ENCODE results near the gene GRB10. TPM values are rescaled to one million over a fixed set of nuclear protein-coding genes. Genes with fewer than 3 reads are reported as not detected.

GRB10 gene
- total RNA-seq, 2 experiments from 2014 or later = 6.3 to 6.6 TPM

DNA sequence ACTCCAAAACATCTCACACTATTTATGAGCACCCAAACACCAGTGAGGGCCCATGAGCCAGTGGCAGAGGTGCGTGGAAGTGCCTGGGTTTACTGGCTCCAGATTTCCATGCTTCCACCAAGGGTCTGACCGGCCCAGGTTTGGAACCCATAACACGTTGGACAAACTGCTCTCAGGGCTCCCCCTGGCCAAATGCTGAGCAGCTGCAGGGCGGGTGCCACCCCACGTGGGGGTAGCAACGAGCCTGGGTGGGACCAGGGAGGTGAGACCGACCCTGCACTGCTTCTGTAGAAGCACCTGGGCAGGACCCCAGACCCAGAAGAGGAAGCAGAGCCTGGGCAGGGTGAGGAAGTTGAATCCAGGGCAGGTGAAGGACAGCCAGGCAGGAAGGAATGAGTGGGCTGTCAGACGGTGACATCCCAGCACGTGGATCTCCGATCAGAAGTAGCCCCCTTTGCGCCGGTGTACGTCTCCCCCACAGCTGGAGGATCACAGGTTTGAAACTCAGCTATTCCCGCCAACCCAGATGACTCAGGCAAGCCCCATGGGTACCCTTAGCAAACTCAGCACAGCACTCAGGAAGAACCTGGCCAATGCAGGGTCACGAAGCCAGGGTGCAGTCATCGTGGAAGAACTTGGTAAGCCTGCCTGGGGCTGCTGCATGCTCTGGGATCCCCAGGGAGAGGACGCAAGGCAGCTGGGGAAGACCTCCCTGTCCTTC lies 117.1 kb downstream of the GRB10 start:
- Mint-ChIP-seq H3K27ac (peak overlapping the region; percentile 56), H3K4me1 (ENCODE audit: low read depth) (peaks cover 59% of the 10 kb centered on the region)
- CTCF ChIA-PET = interaction anchor here (0.7 to 1.3 kb wide), 3 partner anchors 14 to 573 kb away, joined by 3 to 4 read pairs (median 3); partner anchors contain the start of gene ZPBP

DNA sequence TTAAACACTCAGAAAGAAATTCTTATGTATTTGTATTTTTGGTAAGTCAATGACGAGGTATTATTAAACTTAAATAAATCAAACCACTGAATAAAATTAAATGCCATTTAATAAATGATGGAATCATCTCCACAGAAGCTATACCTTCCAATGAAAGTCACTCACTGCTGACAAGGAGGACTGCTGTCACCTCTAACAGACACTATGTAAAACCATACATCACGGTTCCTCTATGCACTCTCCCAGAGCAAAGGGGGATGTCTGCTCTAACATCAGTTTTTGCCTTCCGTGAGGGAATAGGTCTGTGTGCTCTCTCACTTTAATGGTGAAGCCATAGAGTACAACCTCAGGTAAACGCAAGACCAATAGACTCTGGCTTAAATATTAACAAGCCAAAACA lies 117.8 kb downstream of the GRB10 start:
- DNase-seq (no peak), ATAC-seq (no peak)
- ChIA-PET POLR2A (no interaction called here), CTCF (interaction anchor here (0.7 to 6.2 kb wide), 2 partner anchors 49 to 197 kb away, joined by 3 to 30 read pairs; no protein-coding TSS in a partner anchor)
- H3K36me3 Mint-ChIP-seq (ENCODE audit: low read depth) = peaks cover 7% of the 10 kb centered on the region
- peaks cover 65% of the 10 kb centered on the region for H3K4me1 Mint-ChIP-seq (ENCODE audit: low read depth)
- H3K9me3 Mint-ChIP-seq (ENCODE audit: insufficient read depth) = no peaks in the 10 kb centered on the region
- no peaks in the 10 kb centered on the region for H3K27me3 Mint-ChIP-seq (ENCODE audit: low read depth)
- H3K4me3 Mint-ChIP-seq = no peak overlapping the region
- peak overlapping the region; percentile 86 for H3K27ac Mint-ChIP-seq

More for the DNA sequence above, 117.1 kb downstream of the GRB10 start:
- Mint-ChIP-seq H3K9me3 (ENCODE audit: insufficient read depth) (no peaks in the 10 kb centered on the region), H3K36me3 (ENCODE audit: low read depth) (peaks cover 4% of the 10 kb centered on the region), H3K4me3 (no peak overlapping the region), H3K27me3 (ENCODE audit: low read depth) (no peaks in the 10 kb centered on the region)
- ATAC-seq (no peak), DNase-seq (no peak)
- POLR2A ChIA-PET = no interaction called here

DNA sequence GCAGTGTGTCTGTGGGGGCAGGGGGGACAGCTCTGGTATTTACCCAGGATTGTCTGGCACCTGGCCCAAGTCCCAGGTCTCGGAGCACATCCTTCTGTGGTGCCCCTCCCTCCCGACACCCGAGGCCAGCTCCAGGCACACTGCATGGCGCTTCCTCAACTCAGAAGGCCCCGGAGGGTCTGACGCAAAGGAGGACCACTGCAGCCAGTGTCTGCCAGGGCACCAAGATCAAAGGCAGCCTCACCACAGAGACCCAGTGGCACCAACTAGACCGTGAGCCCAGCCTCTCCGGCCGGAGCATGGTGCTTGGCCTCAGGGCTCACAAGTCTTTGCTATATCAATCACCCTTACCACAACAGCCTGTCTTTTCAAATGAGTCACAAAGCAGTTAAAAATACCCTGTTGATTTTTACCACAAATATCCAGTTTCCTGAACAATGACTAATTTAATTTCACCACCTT lies 118.2 kb downstream of the GRB10 start:
- Mint-ChIP-seq H3K9me3 (ENCODE audit: insufficient read depth) (no peaks in the 10 kb centered on the region), H3K27ac (peak overlapping the region; percentile 86), H3K36me3 (ENCODE audit: low read depth) (peaks cover 7% of the 10 kb centered on the region), H3K27me3 (ENCODE audit: low read depth) (no peaks in the 10 kb centered on the region), H3K4me3 (peak overlapping the region; percentile 43), H3K4me1 (ENCODE audit: low read depth) (peaks cover 69% of the 10 kb centered on the region)
- peak; percentile 32 for DNase-seq
- ATAC-seq = peak; percentile 25
- ChIA-PET CTCF (interaction anchor here (0.7 to 6.2 kb wide), 2 partner anchors 49 to 196 kb away, joined by 3 to 30 read pairs; no protein-coding TSS in a partner anchor), POLR2A (no interaction called here)

DNA sequence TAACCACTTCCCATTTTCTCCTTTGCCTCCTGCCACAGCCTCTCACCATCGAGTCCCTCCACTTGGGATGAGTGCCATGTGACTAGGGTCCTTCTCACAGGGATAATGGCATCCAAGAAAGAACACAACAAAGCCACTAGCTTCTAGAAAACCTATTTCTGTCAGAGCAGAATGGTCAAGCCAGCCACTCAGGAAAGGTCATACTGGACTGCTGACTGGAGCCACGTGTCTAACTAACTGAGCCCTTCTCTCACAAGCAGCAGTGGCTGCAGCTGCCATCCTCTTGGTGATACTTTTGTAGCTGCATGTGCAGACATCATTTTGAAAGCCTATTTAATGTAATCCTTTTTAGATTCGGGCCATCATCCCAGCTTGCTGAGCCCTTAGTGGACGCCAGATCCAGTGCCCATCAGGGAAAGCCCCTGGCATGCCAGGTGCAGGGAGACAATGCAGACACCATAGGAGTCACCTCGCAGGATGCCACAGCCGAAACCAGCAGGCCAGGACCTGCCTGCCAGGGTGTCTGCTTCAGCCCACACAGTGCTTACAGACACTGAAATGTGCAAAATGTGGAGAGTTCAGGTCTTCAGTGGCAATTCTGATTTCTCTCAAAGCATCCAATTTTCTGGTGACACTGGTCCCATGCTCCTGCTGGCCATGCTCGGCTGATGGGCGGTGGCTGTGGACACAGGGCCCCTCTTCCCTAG lies 119.1 kb downstream of the GRB10 start:
- ATAC-seq (no peak), DNase-seq (no peak)
- H3K27me3 Mint-ChIP-seq (ENCODE audit: low read depth) = no peaks in the 10 kb centered on the region
- H3K4me1 Mint-ChIP-seq (ENCODE audit: low read depth) = peaks cover 79% of the 10 kb centered on the region
- H3K27ac Mint-ChIP-seq = peak overlapping the region; percentile 86
- no peaks in the 10 kb centered on the region for H3K9me3 Mint-ChIP-seq (ENCODE audit: insufficient read depth)
- peaks cover 7% of the 10 kb centered on the region for H3K36me3 Mint-ChIP-seq (ENCODE audit: low read depth)
- POLR2A ChIA-PET = no interaction called here
- no peak overlapping the region for H3K4me3 Mint-ChIP-seq
- CTCF ChIA-PET = interaction anchor here (1.9 to 6.2 kb wide), 4 partner anchors 16 to 499 kb away, joined by 6 to 30 read pairs (median 18); no protein-coding TSS in a partner anchor

DNA sequence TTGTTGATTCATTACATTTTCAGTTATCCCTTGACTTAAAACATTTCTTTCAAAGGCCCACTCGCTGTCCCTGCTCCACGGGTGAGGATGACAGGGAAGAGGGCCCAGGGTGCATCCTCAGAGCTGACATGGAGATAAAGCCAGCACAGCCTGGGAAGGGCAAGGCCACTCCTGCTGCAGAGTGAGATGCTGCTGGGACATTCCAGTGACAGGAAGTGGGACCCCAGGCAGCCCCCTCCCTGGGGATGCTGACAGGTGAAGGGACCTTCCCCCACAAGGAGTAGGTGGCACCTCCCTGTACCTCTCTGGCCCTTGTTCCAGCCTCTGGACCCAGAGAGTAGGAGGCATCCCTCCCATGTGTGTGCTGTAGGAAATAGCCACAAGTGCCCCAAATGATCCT lies 119.7 kb downstream of the GRB10 start:
- Mint-ChIP-seq H3K4me3 (peak overlapping the region; percentile 75), H3K27me3 (ENCODE audit: low read depth) (no peaks in the 10 kb centered on the region), H3K4me1 (ENCODE audit: low read depth) (peaks cover 81% of the 10 kb centered on the region), H3K27ac (peak overlapping the region; percentile 86), H3K9me3 (ENCODE audit: insufficient read depth) (no peaks in the 10 kb centered on the region), H3K36me3 (ENCODE audit: low read depth) (peaks cover 7% of the 10 kb centered on the region)
- CTCF ChIA-PET = interaction anchor here (1.0 to 6.2 kb wide), 8 partner anchors 9 to 500 kb away, joined by 3 to 30 read pairs (median 6); no protein-coding TSS in a partner anchor
- DNase-seq (no peak), ATAC-seq (no peak)
- POLR2A ChIA-PET = no interaction called here

DNA sequence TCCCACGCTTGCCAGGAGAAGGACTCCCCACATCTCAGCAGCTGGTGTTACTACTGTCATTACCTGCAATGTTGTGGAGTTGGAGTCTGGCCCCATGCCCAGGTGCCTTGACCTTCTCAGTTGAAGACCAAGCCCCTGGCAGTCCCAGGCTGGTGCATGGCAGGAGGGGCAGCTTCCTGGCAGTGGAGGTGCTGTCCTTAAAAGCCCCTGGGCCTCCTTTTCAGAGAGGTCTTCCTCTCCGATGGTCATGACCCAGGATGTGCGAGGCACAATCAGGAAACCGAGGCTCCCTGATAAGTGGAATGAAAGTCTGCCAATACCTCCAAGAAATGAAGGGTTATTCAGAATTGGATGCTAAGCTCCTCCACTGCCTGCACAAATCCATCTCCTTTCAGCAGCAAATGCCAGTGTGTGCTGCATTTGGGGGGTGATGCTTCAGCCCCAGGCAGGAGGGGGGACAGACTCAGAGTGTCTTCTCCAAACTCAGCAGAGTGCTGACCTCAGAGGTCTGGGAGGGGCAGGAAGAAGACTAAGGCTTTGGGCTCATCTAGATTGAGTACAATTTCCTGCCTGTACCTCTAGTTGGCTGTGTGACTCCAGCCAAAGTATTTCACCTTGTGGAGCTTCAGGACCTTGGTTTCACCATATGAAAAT lies 120.5 kb downstream of the GRB10 start:
- Mint-ChIP-seq H3K27ac (peak overlapping the region; percentile 86), H3K4me3 (peak overlapping the region; percentile 75), H3K27me3 (ENCODE audit: low read depth) (no peaks in the 10 kb centered on the region), H3K4me1 (ENCODE audit: low read depth) (peaks cover 79% of the 10 kb centered on the region), H3K36me3 (ENCODE audit: low read depth) (peaks cover 6% of the 10 kb centered on the region), H3K9me3 (ENCODE audit: insufficient read depth) (no peaks in the 10 kb centered on the region)
- POLR2A ChIA-PET = no interaction called here
- ATAC-seq (peak; percentile 60), DNase-seq (peak; percentile 64)
- CTCF ChIA-PET = interaction anchor here (1.0 to 6.2 kb wide), 10 partner anchors 9 to 500 kb away, joined by 3 to 30 read pairs (median 4); no protein-coding TSS in a partner anchor

DNA sequence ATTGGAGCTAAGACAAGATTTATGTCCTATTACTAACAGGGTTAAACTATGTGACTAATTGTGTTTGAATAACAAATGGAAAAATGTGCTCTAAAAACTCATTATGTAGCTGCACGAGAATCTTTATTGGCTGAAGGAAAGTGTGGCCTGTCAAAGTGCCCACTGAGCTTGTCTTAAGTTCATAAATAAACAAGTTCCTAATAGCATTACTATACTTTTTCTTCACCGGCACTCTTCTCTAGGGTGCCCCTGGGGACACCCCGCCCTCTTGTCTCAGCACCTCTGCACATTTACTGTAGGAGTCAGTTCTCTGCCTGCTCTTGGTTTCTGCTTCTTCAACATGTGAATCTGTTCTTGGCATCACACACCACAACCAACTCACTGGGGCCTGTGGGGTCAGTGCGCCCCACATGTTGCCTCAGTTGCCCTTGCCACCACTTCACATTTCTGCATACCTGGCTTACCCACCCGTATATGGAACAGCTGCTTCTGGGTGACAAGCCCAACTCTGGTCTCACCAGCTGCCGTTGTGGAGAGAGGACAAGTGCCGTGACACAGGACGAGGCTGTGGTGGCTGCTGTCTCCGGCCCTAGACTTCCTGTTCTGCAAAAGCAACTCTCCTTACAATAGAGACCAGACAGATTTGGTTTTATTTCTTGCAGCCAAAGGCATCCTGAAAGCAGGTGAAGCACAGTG lies 121.2 kb downstream of the GRB10 start:
- H3K27ac Mint-ChIP-seq = peak overlapping the region; percentile 86

DNA sequence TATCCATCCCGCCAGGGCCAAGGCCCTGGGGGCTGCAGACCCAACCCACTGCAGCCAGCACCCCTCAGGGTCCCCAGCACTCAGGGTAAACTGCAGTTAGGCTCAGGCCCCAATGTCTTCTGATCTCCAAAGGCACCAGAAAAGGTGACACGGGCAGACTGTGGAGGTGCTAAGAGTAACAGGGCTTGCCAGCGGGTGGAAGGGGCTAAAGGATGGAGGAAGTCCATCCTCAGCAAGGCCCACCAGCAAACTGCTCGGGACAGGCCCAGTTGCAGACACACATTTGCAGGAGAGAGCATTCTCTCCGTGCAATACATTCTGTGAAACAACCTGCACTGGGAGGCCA lies 121.9 kb downstream of the GRB10 start:
- no peak for DNase-seq
- Mint-ChIP-seq H3K4me1 (ENCODE audit: low read depth) (peaks cover 83% of the 10 kb centered on the region), H3K27ac (peak overlapping the region; percentile 96), H3K27me3 (ENCODE audit: low read depth) (peaks cover under 1% of the 10 kb centered on the region), H3K36me3 (ENCODE audit: low read depth) (peaks cover 4% of the 10 kb centered on the region), H3K4me3 (peak overlapping the region; percentile 75), H3K9me3 (ENCODE audit: insufficient read depth) (no peaks in the 10 kb centered on the region)
- POLR2A ChIA-PET = no interaction called here
- ATAC-seq = no peak
- CTCF ChIA-PET = interaction anchor here (0.7 to 6.2 kb wide), 8 partner anchors 18 to 193 kb away, joined by 3 to 30 read pairs (median 4); no protein-coding TSS in a partner anchor

More for the DNA sequence above, 121.2 kb downstream of the GRB10 start:
- POLR2A ChIA-PET = interaction anchor here (0.6 kb wide), 1 partner anchor 460 kb away, joined by 5 read pairs; no protein-coding TSS in a partner anchor
- Mint-ChIP-seq H3K36me3 (ENCODE audit: low read depth) (peaks cover 4% of the 10 kb centered on the region), H3K4me1 (ENCODE audit: low read depth) (peaks cover 81% of the 10 kb centered on the region), H3K9me3 (ENCODE audit: insufficient read depth) (no peaks in the 10 kb centered on the region), H3K27me3 (ENCODE audit: low read depth) (no peaks in the 10 kb centered on the region), H3K4me3 (peak overlapping the region; percentile 75)
- ATAC-seq (peak; percentile 55), DNase-seq (peak; percentile 65)
- CTCF ChIA-PET = interaction anchor here (0.7 to 6.2 kb wide), 12 partner anchors 12 to 193 kb away, joined by 3 to 30 read pairs (median 4); no protein-coding TSS in a partner anchor

DNA sequence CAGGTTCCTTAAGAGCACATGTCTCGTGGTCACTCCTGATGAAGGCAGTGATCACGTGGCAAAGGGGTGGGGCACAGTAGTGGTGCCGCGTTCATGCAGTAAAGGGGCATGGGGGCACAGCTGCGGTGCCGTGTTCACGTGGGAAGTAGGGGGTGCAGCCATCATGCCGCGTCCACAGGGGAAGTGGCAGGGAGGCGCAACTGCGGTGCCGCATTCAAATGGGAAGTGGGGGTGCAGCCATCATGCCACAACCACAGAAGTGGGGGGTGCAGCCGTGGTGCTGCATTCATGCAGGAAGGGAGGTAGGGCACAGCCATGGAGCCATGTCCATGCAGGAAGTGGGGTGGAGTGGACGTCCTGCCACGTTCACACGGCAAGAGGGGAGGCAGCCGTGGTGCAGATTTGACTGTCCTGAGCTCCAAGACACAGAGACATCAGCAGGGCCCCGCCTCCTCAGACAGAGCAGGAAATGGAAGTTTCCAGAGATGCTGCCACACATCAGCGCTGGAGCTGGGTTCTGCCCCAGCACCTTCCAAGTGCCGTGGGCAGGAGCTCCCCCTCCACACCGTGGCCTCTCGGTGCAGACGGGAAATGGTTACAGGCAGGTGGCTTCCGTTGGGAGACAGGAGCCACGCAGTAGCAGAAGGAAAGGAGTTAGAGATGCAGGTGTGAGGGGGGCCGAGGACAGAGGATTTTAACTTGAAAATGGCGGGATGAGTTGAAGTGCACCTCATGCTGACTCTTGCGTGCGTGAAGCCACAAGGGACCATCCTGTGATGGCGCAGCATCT lies 122.5 kb downstream of the GRB10 start:
- peak overlapping the region; percentile 75 for H3K4me3 Mint-ChIP-seq
- ATAC-seq (peak; percentile 71), DNase-seq (peak; percentile 78)
- no peaks in the 10 kb centered on the region for H3K9me3 Mint-ChIP-seq (ENCODE audit: insufficient read depth)
- ChIA-PET CTCF (interaction anchor here (0.7 to 6.2 kb wide), 7 partner anchors 14 to 481 kb away, joined by 3 to 30 read pairs (median 4); no protein-coding TSS in a partner anchor), POLR2A (no interaction called here)
- H3K4me1 Mint-ChIP-seq (ENCODE audit: low read depth) = peaks cover 78% of the 10 kb centered on the region
- H3K27ac Mint-ChIP-seq = peak overlapping the region; percentile 96
- H3K36me3 Mint-ChIP-seq (ENCODE audit: low read depth) = peaks cover 4% of the 10 kb centered on the region
- peaks cover 5% of the 10 kb centered on the region for H3K27me3 Mint-ChIP-seq (ENCODE audit: low read depth)

DNA sequence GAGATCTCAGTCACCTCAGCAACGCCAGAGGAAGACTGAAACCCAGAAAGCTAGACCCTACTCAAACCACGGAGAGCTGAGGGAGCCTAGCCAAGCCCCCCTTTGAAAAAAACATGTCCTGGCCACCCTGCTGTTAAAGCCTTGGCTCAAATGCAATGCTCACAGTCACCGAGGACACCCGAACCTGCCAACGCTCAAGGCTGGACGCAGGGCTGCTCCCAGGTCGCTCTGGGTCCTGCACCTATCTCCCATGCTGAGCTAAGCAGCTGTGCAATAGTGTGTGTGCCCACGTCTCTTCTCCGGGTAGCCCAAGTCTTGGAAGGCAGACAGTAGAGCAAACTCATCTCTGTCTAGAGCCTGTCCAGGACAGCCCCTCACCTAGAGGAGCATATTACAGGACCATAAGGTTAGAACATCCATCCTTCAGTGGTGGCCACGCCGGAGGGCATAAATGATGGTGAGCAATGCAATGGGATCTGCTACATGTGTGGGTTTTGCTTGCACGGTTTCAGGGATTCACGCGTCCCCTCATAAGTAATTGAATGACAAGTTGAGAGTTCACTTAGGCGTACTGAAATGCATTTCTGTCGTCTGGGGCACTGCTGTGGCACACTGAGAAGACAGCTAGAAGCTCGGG lies 123.2 kb downstream of the GRB10 start:
- POLR2A ChIA-PET = no interaction called here
- peak overlapping the region; percentile 96 for H3K27ac Mint-ChIP-seq
- ATAC-seq (no peak), DNase-seq (no peak)
- H3K9me3 Mint-ChIP-seq (ENCODE audit: insufficient read depth) = no peaks in the 10 kb centered on the region
- H3K36me3 Mint-ChIP-seq (ENCODE audit: low read depth) = peaks cover 4% of the 10 kb centered on the region
- peaks cover 70% of the 10 kb centered on the region for H3K4me1 Mint-ChIP-seq (ENCODE audit: low read depth)
- peak overlapping the region; percentile 75 for H3K4me3 Mint-ChIP-seq
- CTCF ChIA-PET = interaction anchor here (0.7 to 6.2 kb wide), 5 partner anchors 13 to 482 kb away, joined by 3 to 30 read pairs (median 4); no protein-coding TSS in a partner anchor
- H3K27me3 Mint-ChIP-seq (ENCODE audit: low read depth) = peaks cover 7% of the 10 kb centered on the region
